ENCODE data around the gene GALR3.

GALR3 gene

GRCh38 chr22:37822079-37822833, 926 bp upstream of the GALR3 start:
- no peaks in the 10 kb centered on the region for H3K36me3 ChIP-seq (ENCODE audit: control insufficient read depth in 2 of 2, insufficient read depth in 2 of 2, low read length in 2 of 2)
- H3K4me1 ChIP-seq (ENCODE audit: control insufficient read depth in 2 of 2, insufficient read depth in 2 of 2, low read length in 2 of 2) = peaks cover 15 to 17% of the 10 kb centered on the region in 2 donors
- no peak overlapping the region for H3K27ac ChIP-seq (ENCODE audit: low read depth in 2 of 2, low read length in 2 of 2)
- peaks cover 4 to 6% of the 10 kb centered on the region in 2 donors for H3K27me3 ChIP-seq (ENCODE audit: control insufficient read depth in 2 of 2, insufficient read depth in 2 of 2, low read length in 2 of 2)
- H3K4me3 ChIP-seq (ENCODE audit: low read length in 2 of 2) = no peak overlapping the region
- no peaks in the 10 kb centered on the region for H3K9me3 ChIP-seq (ENCODE audit: control insufficient read depth in 2 of 2, low read length in 2 of 2)
- H3K9ac ChIP-seq (ENCODE audit: low read depth in 1 of 2, low read length in 2 of 2) = no peak overlapping the region

- Histone ChIP-seq H3K27ac (ENCODE audit: low read depth in 2 of 2, low read length in 2 of 2) (no peak overlapping the region), H3K36me3 (ENCODE audit: control insufficient read depth in 2 of 2, insufficient read depth in 2 of 2, low read length in 2 of 2) (peaks cover 2 to 10% of the 10 kb centered on the region in 2 donors), H3K4me3 (ENCODE audit: low read length in 2 of 2) (peak overlapping the region; percentile 35 to 37), H3K9ac (ENCODE audit: low read depth in 1 of 2, low read length in 2 of 2) (peak overlapping the region in 1 of 2 donors; percentile 1), H3K4me1 (ENCODE audit: control insufficient read depth in 2 of 2, insufficient read depth in 2 of 2, low read length in 2 of 2) (peaks cover 2 to 3% of the 10 kb centered on the region in 2 donors), H3K9me3 (ENCODE audit: control insufficient read depth in 2 of 2, low read length in 2 of 2) (no peaks in the 10 kb centered on the region), H3K27me3 (ENCODE audit: control insufficient read depth in 2 of 2, insufficient read depth in 2 of 2, low read length in 2 of 2) (peaks cover 4 to 6% of the 10 kb centered on the region in 2 donors)
Measured at GRCh38 chr22:37824674-37825641, 1.8 kb downstream of the GALR3 start.

- H3K4me1 ChIP-seq (ENCODE audit: control insufficient read depth in 2 of 2, insufficient read depth in 2 of 2, low read length in 2 of 2) = peaks cover 2 to 3% of the 10 kb centered on the region in 2 donors
- H3K36me3 ChIP-seq (ENCODE audit: control insufficient read depth in 2 of 2, insufficient read depth in 2 of 2, low read length in 2 of 2) = peaks cover 23 to 25% of the 10 kb centered on the region in 2 donors
- no peak overlapping the region for H3K4me3 ChIP-seq (ENCODE audit: low read length in 2 of 2)
- H3K27ac ChIP-seq (ENCODE audit: low read depth in 2 of 2, low read length in 2 of 2) = no peak overlapping the region
- H3K27me3 ChIP-seq (ENCODE audit: control insufficient read depth in 2 of 2, insufficient read depth in 2 of 2, low read length in 2 of 2) = peaks cover 3 to 4% of the 10 kb centered on the region in 2 donors
- no peak overlapping the region for H3K9ac ChIP-seq (ENCODE audit: low read depth in 1 of 2, low read length in 2 of 2)
- H3K9me3 ChIP-seq (ENCODE audit: control insufficient read depth in 2 of 2, low read length in 2 of 2) = no peaks in the 10 kb centered on the region
Measured at GRCh38 chr22:37827056-37827455, 3.9 kb downstream of the GALR3 start.

- Histone ChIP-seq H3K9ac (ENCODE audit: low read depth in 1 of 2, low read length in 2 of 2) (no peak overlapping the region), H3K9me3 (ENCODE audit: control insufficient read depth in 2 of 2, low read length in 2 of 2) (no peaks in the 10 kb centered on the region), H3K36me3 (ENCODE audit: control insufficient read depth in 2 of 2, insufficient read depth in 2 of 2, low read length in 2 of 2) (peaks cover 45 to 48% of the 10 kb centered on the region in 2 donors), H3K27ac (ENCODE audit: low read depth in 2 of 2, low read length in 2 of 2) (no peak overlapping the region), H3K4me1 (ENCODE audit: control insufficient read depth in 2 of 2, insufficient read depth in 2 of 2, low read length in 2 of 2) (no peaks in the 10 kb centered on the region), H3K4me3 (ENCODE audit: low read length in 2 of 2) (no peak overlapping the region), H3K27me3 (ENCODE audit: control insufficient read depth in 2 of 2, insufficient read depth in 2 of 2, low read length in 2 of 2) (no peaks in the 10 kb centered on the region)
Measured at GRCh38 chr22:37830093-37830842, 7.1 kb downstream of the GALR3 start.

GRCh38 chr22:37831472-37831871, 8.3 kb downstream of the GALR3 start:
- H3K27me3 ChIP-seq (ENCODE audit: control insufficient read depth in 2 of 2, insufficient read depth in 2 of 2, low read length in 2 of 2) = no peaks in the 10 kb centered on the region
- H3K36me3 ChIP-seq (ENCODE audit: control insufficient read depth in 2 of 2, insufficient read depth in 2 of 2, low read length in 2 of 2) = peaks cover 45 to 52% of the 10 kb centered on the region in 2 donors
- no peak overlapping the region for H3K9ac ChIP-seq (ENCODE audit: low read depth in 1 of 2, low read length in 2 of 2)
- no peak overlapping the region for H3K27ac ChIP-seq (ENCODE audit: low read depth in 2 of 2, low read length in 2 of 2)
- H3K4me3 ChIP-seq (ENCODE audit: low read length in 2 of 2) = no peak overlapping the region
- no peaks in the 10 kb centered on the region for H3K4me1 ChIP-seq (ENCODE audit: control insufficient read depth in 2 of 2, insufficient read depth in 2 of 2, low read length in 2 of 2)
- H3K9me3 ChIP-seq (ENCODE audit: control insufficient read depth in 2 of 2, low read length in 2 of 2) = no peaks in the 10 kb centered on the region

- no peak overlapping the region for H3K27ac ChIP-seq (ENCODE audit: low read depth in 2 of 2, low read length in 2 of 2)
- no peaks in the 10 kb centered on the region for H3K9me3 ChIP-seq (ENCODE audit: control insufficient read depth in 2 of 2, low read length in 2 of 2)
- no peak overlapping the region for H3K4me3 ChIP-seq (ENCODE audit: low read length in 2 of 2)
- peaks cover 49 to 56% of the 10 kb centered on the region in 2 donors for H3K36me3 ChIP-seq (ENCODE audit: control insufficient read depth in 2 of 2, insufficient read depth in 2 of 2, low read length in 2 of 2)
- H3K9ac ChIP-seq (ENCODE audit: low read depth in 1 of 2, low read length in 2 of 2) = no peak overlapping the region
- H3K4me1 ChIP-seq (ENCODE audit: control insufficient read depth in 2 of 2, insufficient read depth in 2 of 2, low read length in 2 of 2) = no peaks in the 10 kb centered on the region
- H3K27me3 ChIP-seq (ENCODE audit: control insufficient read depth in 2 of 2, insufficient read depth in 2 of 2, low read length in 2 of 2) = no peaks in the 10 kb centered on the region
Measured at GRCh38 chr22:37832022-37832857, 9.1 kb downstream of the GALR3 start.

- Histone ChIP-seq H3K36me3 (ENCODE audit: control insufficient read depth in 2 of 2, insufficient read depth in 2 of 2, low read length in 2 of 2) (peaks cover 17 to 18% of the 10 kb centered on the region in 2 donors), H3K4me1 (ENCODE audit: control insufficient read depth in 2 of 2, insufficient read depth in 2 of 2, low read length in 2 of 2) (peaks cover 8 to 10% of the 10 kb centered on the region in 2 donors), H3K27ac (ENCODE audit: low read depth in 2 of 2, low read length in 2 of 2) (peak overlapping the region; percentile 27 to 51), H3K9me3 (ENCODE audit: control insufficient read depth in 2 of 2, low read length in 2 of 2) (no peaks in the 10 kb centered on the region), H3K27me3 (ENCODE audit: control insufficient read depth in 2 of 2, insufficient read depth in 2 of 2, low read length in 2 of 2) (no peaks in the 10 kb centered on the region), H3K9ac (ENCODE audit: low read depth in 1 of 2, low read length in 2 of 2) (no peak overlapping the region), H3K4me3 (ENCODE audit: low read length in 2 of 2) (peak overlapping the region in 1 of 2 donors; percentile 42)
Measured at GRCh38 chr22:37842015-37842793, 19.0 kb downstream of the GALR3 start.

- peak overlapping the region; percentile 81 to 92 for H3K4me3 ChIP-seq (ENCODE audit: low read length in 2 of 2)
- H3K9me3 ChIP-seq (ENCODE audit: control insufficient read depth in 2 of 2, low read length in 2 of 2) = no peaks in the 10 kb centered on the region
- H3K27me3 ChIP-seq (ENCODE audit: control insufficient read depth in 2 of 2, insufficient read depth in 2 of 2, low read length in 2 of 2) = no peaks in the 10 kb centered on the region
- H3K36me3 ChIP-seq (ENCODE audit: control insufficient read depth in 2 of 2, insufficient read depth in 2 of 2, low read length in 2 of 2) = peaks cover 6 to 7% of the 10 kb centered on the region in 2 donors
- peaks cover 10 to 11% of the 10 kb centered on the region in 2 donors for H3K4me1 ChIP-seq (ENCODE audit: control insufficient read depth in 2 of 2, insufficient read depth in 2 of 2, low read length in 2 of 2)
- H3K27ac ChIP-seq (ENCODE audit: low read depth in 2 of 2, low read length in 2 of 2) = peak overlapping the region; percentile 92 to 93
- H3K9ac ChIP-seq (ENCODE audit: low read depth in 1 of 2, low read length in 2 of 2) = peak overlapping the region; percentile 77 to 93
Measured at GRCh38 chr22:37843741-37844089, 20.5 kb downstream of the GALR3 start.

Data from mucosa of rectum (tissue), 2 donors.